ENCODE data around the gene PRKG1. TPM values are rescaled to one million over a fixed set of nuclear protein-coding genes. Genes with fewer than 3 reads are reported as not detected.

The PRKG1 gene
- total RNA-seq, 1 experiment from 2014 or later = 10.4 TPM

DNA sequence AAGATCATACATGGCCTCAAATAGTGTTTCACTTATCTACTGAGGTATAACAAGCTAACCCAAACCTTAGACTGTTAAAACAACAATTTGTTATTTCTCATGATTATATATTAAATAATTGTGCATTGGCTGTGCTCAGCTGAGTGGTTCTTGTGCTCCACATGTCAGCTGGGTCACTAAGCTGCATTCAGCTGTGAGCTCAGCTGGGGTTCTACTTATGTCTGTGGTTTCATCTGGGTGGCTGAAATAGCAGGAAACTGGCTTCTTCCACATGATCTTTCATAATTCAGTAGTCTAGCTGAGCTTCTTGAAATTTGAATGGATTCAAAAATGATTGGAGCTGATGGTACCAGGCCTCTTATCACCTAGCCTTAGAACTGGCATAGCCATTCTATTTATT is 806.9 kb downstream of the PRKG1 start:
- no peak overlapping the region for H4K91ac ChIP-seq (ENCODE audit: insufficient read length, low read depth, low read length)
- no peak overlapping the region for H3K4me2 ChIP-seq (ENCODE audit: insufficient read depth, insufficient read length, low read length)
- no peak overlapping the region for H3K23ac ChIP-seq (ENCODE audit: insufficient read length, low read depth, low read length)
- no peaks in the 10 kb centered on the region for H3K23me2 ChIP-seq (ENCODE audit: insufficient read length, low read depth, low read length, poor library complexity, severe bottlenecking)
- H3K79me1 ChIP-seq (ENCODE audit: insufficient read depth, low read depth, low read length, poor library complexity, severe bottlenecking) = no peaks in the 10 kb centered on the region
- H4K8ac ChIP-seq (replicated peaks; ENCODE audit: insufficient read length, low read depth, low read length) = no peak overlapping the region
- no peaks in the 10 kb centered on the region for H4K20me1 ChIP-seq (ENCODE audit: control insufficient read depth, insufficient read depth, insufficient read length)
- Mint-ChIP-seq H3K4me1 (peaks cover 9 to 11% of the 10 kb centered on the region in 2 experiments), H3K36me3 (ENCODE audit: insufficient read depth in 1 of 3, low read depth in 3 of 3) (peaks cover 0 to 4% (median 0%) of the 10 kb centered on the region in 3 experiments; a peak in 3 of 7 replicates), H3K9me3 (peaks cover 2 to 4% of the 10 kb centered on the region in 2 experiments; a peak in 4 of 5 replicates), H3K27me3 (ENCODE audit: low read depth) (no peaks in the 10 kb centered on the region), H3K27ac (no peak overlapping the region), H3K4me3 (no peak overlapping the region)
- H2BK5ac ChIP-seq (ENCODE audit: insufficient read length, low read length) = no peak overlapping the region
- H3K27ac ChIP-seq (ENCODE audit: insufficient read length, low read depth, low read length) = no peak overlapping the region
- no peak for DNase-seq
- H3K9me3 ChIP-seq (ENCODE audit: control insufficient read depth, low read depth, low read length) = no peaks in the 10 kb centered on the region
- no peak overlapping the region for H3T11ph ChIP-seq (ENCODE audit: low read length)
- H2BK15ac ChIP-seq (ENCODE audit: low read depth, low read length) = no peak overlapping the region
- 0 out of 2 replicates have a peak, but pooled peaks cover 2% of the 10 kb centered on the region for H3K4me1 ChIP-seq (ENCODE audit: insufficient read depth, low read length)
- H3K18ac ChIP-seq (ENCODE audit: insufficient read length, low read depth, low read length) = no peak overlapping the region
- H3K27me3 ChIP-seq (ENCODE audit: insufficient read depth, low read length) = no peaks in the 10 kb centered on the region
- H3K14ac ChIP-seq (ENCODE audit: insufficient read depth, low read length) = no peak overlapping the region
- no peak overlapping the region for H3K56ac ChIP-seq (ENCODE audit: insufficient read length, low read depth, low read length)
- H2BK20ac ChIP-seq (ENCODE audit: low read depth, low read length, poor library complexity, severe bottlenecking) = no peak overlapping the region
- TF ChIP-seq, protein P1, sequence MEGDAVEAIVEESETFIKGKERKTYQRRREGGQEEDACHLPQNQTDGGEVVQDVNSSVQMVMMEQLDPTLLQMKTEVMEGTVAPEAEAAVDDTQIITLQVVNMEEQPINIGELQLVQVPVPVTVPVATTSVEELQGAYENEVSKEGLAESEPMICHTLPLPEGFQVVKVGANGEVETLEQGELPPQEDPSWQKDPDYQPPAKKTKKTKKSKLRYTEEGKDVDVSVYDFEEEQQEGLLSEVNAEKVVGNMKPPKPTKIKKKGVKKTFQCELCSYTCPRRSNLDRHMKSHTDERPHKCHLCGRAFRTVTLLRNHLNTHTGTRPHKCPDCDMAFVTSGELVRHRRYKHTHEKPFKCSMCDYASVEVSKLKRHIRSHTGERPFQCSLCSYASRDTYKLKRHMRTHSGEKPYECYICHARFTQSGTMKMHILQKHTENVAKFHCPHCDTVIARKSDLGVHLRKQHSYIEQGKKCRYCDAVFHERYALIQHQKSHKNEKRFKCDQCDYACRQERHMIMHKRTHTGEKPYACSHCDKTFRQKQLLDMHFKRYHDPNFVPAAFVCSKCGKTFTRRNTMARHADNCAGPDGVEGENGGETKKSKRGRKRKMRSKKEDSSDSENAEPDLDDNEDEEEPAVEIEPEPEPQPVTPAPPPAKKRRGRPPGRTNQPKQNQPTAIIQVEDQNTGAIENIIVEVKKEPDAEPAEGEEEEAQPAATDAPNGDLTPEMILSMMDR (conservative IDR thresholded peaks at IDR 0.05) = no peak
- H4K5ac ChIP-seq (ENCODE audit: insufficient read length, low read depth, low read length) = no peak overlapping the region
- no peak overlapping the region for H2AK5ac ChIP-seq (ENCODE audit: insufficient read length, low read length)
- H3K79me2 ChIP-seq (ENCODE audit: insufficient read depth, low read length) = no peaks in the 10 kb centered on the region
- no peak overlapping the region for H3K4ac ChIP-seq (ENCODE audit: low read depth, low read length)
- no peak overlapping the region for H2BK120ac ChIP-seq (ENCODE audit: low read depth, low read length, poor library complexity, severe bottlenecking)
- H2AFZ ChIP-seq (ENCODE audit: low read length) = no peak overlapping the region
- no peak overlapping the region for H3K9ac ChIP-seq (ENCODE audit: extremely low read depth, insufficient read length, low read length)
- H2BK12ac ChIP-seq (ENCODE audit: insufficient read length, low read depth, low read length) = no peak overlapping the region

Measured in H9 (cell line).